LNCaP clone FGC (cell line): ENCODE results near the gene SSTR3.

ENCODE experiments used
- DNase-seq: peaks from one replicate; pipeline ENCODE4 v3.0.0-alpha.2; 2011; ENCODE audit warnings: low read depth
- H3K4me3 ChIP-seq: 2 replicates; pipeline ENCODE4 v1.5.1; 2011; ENCODE audit warnings: mild to moderate bottlenecking, low read depth, low read length, control low read depth
- CTCF ChIP-seq: IDR thresholded peaks from 2 replicates; pipeline ENCODE4 v1.5.1; 2012; ENCODE audit warnings: mild to moderate bottlenecking; ENCODE audit not compliant: control insufficient read depth, insufficient read depth; ENCODE audit errors: extremely low read depth

The SSTR3 gene

GRCh38 chr22:37230673-37231405, 18.6 kb upstream of the SSTR3 start:
- TF ChIP-seq CTCF: no peak
- DNase-seq: no peak
- no peak overlapping the region for H3K4me3 ChIP-seq

GRCh38 chr22:37229805-37230672, 17.8 kb upstream of the SSTR3 start:
- DNase-seq: no peak
- H3K4me3 ChIP-seq: no peak overlapping the region
- TF ChIP-seq CTCF: no peak

GRCh38 chr22:37229012-37229804, 16.9 kb upstream of the SSTR3 start:
- H3K4me3 ChIP-seq: no peak overlapping the region
- no peak for DNase-seq
- TF ChIP-seq CTCF: no peak

- DNase-seq: no peak
- no peak for TF ChIP-seq CTCF
- no peak overlapping the region for H3K4me3 ChIP-seq
These were observed 16.1 kb upstream of the SSTR3 start for GRCh38 chr22:37228106-37229011.

- H3K4me3 ChIP-seq: no peak overlapping the region
- no peak for TF ChIP-seq CTCF
- no peak for DNase-seq
These were observed 14.2 kb upstream of the SSTR3 start for GRCh38 chr22:37226514-37226913.

- no peak overlapping the region for H3K4me3 ChIP-seq
- DNase-seq: no peak
- TF ChIP-seq CTCF: no peak
These were observed 13.8 kb upstream of the SSTR3 start for GRCh38 chr22:37226087-37226486.
